Islet precursor cell (in vitro differentiated cells): Measurements from ENCODE around the gene AURKA.
"Not testable (repeated sequence)": the region's sequence is repeated elsewhere in the genome, so short reads cannot be mapped to it uniquely, and the experiment has no call there.

Source experiments
- DNase-seq: peaks from one replicate; pipeline ENCODE4 v3.0.0-alpha.2; 2018

The AURKA gene

DNA sequence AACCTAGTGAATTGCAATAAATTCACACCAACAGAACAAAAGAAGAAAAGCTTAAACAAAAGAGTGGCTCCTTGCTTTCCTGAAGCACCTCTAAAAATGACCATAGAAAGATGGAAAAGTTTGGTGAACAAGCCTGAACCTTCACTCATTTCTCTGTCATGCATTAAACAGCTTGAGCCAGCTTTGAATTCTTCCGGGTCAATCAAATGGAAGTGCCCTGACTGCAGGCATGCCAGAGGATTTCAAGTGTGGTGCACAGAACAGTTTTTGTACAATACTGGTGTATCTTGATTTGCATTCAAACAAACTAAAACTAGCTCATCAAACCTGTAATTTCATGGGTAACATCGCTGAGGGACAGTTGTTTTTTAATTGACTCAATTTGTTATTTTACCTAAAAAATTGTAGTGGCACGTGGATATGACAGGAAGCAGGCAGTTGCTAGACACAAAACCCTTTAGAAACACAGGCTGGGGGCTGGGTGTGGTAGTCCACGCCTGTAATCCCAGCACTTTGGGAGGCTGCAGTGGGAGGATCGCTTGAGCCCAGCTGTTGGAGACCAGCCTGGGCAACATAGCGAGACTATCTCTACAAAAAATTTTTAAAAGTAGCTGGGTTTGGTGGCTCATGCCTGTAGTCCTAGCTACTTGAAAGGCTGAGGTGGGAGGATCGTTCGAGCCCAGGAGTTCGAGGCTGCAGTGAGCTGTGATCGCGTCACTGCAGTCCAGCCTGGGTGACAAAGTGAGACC, 29.1 kb upstream of the AURKA start:
- DNase-seq: no peak

GRCh38 chr20:56420028-56420427, 28.0 kb upstream of the AURKA start:
- no peak for DNase-seq

DNA sequence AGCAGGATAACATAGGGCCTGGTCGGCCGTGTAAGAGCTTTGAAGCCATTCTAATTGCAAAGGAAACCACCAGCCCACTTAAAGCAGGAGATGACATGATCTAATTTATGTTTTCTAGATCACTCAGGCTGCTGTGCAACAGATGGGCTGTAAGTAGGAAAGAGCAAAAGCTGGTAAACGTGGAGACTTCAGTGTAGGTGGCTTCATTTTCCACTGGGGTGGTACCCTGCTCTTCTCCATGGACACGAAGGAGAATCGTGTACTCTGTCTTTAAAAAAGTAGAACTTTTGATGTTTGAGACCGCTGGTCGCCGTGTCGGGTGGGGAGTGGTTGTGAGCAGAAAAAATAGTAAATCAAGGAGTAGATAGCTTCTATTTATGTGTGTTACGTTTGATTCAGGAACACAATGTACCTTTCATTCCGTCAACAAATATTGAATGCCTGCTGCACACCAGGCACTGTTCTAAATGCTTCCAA, 26.4 kb upstream of the AURKA start:
- DNase-seq: no peak

DNA sequence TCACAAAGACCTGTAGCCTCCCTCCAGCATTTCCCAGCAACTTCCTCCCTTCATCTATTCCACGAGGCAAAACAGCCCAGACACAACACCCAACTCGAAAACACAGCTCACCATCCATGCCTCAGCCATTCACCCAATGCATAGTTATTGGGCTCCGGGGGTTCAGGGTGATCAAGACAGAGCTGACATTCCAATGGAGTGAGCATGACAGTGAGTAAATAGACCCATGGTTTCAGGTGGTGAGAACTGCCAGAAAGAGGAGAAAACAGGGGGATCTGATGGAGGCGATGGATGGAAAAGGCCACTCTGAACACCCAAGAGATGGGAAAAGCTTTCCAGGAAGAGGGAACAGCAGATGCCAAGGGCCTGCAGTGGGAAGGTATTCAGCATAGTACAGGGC, 25.9 kb upstream of the AURKA start:
- no peak for DNase-seq

DNA sequence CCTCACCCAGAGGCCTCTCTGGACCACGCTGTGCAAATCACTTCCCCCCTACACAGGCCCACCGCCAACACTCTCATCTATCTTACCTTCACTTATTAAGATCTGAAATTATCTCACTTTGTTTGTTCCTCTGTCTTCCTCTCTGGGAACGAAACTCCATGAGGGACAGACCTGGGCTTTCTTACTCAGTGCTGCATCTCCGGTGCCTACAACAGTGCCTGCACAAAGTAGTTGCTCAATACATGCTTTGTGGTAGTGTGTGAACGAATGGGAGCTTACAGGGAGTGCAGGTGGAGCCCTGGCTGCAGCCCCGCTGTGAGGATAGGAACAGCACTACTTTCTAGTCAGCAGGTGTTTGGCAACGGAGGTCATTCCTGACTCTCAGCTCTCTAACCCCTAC, 25.4 kb upstream of the AURKA start:
- DNase-seq: no peak

DNA sequence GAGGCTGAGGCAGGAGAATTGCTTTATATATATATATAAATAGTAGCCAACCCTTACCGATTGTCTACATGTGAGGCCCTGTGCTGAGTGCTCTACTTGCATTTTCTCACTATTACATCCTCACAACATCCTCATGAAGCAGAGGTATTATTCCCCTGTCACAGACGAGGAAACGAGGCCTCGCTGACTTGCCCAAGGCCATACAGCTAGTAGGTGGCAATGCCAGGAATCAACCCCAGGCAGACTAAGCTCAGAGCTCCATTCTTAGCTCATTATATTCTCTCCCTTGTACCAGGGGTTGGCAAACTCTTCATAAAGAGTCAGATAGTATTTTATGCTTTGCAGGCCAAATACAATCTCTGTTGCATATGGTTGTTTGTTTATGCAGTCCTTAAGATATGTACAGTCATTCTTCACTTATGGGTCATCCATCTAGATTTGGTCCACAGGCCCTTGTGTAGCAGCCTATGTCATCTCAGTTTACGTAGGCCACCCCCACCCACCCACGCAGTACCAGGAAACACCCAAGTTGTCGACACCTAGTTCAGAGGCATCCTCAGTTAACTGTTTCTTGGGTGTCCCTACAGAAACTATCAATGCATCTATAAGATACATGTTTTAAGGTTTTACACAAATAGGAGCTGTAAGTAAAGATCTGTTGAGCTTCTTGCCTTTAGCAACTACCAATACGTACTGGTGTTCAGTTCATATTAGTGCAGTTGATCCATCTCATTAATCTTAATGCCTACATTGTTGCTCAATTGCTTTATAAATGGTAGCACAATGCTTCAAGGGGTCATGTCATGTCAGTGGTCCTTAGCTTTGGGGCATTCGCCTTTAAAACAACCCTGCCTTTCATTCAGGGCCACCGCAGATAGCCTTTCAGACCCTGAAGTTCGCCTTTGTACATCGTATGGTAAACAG, 23.1 kb upstream of the AURKA start:
- DNase-seq: no peak

DNA sequence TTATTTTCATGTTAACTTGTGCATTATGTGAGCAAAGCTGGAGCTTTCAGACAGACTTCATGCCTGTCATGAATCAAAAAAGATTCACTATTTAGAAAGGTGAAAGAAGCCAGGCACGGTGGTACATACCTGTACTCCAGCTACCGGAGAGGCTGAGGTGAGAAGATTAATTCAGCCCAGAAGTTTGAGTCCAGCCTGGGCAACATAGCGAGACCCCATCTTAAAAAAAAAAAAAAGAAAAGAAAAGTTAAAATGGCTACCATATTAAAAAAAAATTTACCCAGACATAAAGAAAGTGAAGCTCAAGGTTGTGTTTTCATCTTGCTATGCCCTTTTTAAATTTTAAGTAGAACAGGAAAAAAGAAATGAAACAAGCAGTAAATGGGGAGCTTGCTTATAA, 20.9 kb upstream of the AURKA start:
- DNase-seq: no peak

DNA sequence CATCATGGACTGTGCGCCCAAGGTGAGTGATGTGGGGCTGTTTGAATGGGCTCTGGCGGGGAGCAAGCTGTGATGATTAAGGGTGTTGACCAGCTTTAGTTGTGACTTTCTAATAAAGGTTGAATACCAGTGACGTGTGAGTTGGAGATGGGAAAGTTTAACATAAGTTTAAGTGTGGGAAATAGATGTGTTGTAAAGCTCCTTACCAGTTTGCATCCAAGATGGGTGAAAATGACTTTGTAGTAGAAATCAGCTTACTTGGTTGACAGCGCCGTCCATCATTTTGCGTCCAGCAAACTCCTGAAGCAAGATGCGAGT, 20.4 kb upstream of the AURKA start:
- DNase-seq: no peak

- DNase-seq: no peak
Measured at GRCh38 chr20:56411759-56412472, 19.9 kb upstream of the AURKA start, which contains the start of gene CASS4. Gene CASS4 (plus strand): TSS chr20:56412260. CDS start chr20:56412459, 199 bp downstream.

GRCh38 chr20:56411287-56411686, 19.3 kb upstream of the AURKA start:
- not testable (repeated sequence) for DNase-seq

- DNase-seq: no peak
Measured at GRCh38 chr20:56409956-56410355, 17.9 kb upstream of the AURKA start.

DNA sequence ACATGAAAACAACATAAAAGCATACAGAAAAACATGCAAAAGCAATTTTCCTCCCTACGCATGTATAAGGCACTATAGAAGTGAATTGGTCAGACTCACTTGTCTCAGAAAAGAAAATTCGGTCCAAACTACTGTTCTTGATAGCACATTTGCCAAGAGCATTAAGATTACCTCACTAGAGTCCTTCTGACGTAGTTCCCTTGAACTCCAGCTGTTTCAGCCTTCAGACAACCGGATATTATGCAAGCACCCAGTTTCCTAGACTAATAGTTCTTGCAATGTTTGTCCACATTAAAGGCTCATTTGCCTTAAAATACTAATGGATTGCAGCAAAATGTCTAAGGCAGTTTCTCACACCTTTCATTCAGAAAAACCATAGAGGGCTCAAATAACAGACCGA, 17.5 kb upstream of the AURKA start:
- DNase-seq: no peak

DNA sequence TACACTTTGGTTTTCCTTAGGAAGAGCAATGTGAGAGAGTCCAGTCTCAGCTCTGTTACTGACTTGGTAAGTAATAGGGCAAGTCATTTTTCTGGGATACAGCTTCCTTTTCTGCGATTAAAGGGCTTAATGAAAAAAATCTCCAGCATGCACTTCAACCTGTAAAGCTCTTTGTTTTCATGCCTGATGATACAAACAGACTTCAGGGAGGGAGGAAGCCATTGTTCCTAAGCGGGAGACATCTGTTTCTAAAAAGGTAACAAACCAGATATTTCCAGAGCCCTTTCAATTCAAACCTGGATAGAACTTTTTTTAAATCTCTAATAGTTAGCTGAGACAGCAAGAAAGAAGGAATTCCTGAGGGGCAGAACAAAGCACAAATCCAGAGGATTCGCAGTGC, 14.9 kb upstream of the AURKA start:
- DNase-seq: no peak

- not testable (repeated sequence) for DNase-seq
Measured at GRCh38 chr20:56405356-56405755, 13.3 kb upstream of the AURKA start.

DNA sequence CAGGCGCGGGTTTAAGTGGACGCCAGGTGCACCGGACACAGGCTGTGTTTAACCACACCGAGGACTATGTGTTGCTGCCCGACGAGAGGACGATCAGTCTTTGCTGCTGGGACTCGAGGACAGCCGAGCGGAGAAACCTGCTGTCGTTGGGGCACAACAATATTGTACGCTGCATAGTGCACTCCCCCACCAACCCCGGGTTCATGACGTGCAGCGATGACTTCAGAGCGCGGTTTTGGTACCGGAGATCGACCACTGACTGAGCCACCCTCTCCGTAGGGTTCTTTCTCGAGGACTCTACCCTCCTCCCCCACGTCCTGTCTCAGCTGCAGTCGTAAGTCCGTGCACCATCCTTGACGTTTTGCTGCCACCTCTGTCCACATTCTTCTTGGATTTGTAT, 11.4 kb upstream of the AURKA start:
- no peak for DNase-seq

- DNase-seq: no peak
Measured at GRCh38 chr20:56400001-56400640, 8.1 kb upstream of the AURKA start.

DNA sequence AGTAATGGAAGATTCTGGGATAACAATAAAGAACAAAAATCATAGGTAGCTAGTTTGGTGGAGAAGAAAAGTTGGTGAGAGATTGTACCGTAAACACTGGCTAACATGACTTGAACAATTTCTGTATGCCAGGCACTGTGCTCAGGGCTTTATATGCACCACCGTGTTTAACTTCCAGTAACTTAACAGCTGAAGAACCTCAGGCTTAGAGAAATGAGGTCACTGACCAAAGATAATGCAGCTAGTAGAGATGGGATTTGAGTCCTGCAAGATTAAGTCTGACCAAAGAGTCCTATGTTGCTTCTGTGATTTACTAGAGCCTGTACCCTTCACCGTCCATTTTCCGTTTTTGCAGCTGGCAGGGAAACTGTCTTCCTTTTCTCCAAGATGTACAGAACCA, 3.2 kb upstream of the AURKA start:
- no peak for DNase-seq

DNA sequence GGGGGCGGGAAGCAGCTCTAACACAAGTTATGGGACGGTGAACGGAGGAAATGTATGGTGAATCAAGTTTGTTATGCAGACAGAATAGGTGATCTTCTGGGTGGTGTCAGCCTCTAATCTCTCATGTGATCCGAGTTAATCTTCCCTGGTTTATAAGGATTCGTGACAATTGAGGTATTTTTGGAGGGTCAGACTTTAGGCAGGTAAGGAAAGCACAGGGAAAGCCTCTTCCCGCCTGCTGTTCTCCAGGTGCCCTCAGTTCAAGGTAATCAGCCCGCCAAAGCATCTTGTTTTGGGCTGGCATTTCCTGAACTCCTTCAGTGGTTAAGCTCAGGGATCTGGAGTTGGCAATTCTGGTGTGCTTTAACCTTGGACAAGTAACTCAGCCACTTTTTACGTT, 1.6 kb upstream of the AURKA start:
- no peak for DNase-seq

DNA sequence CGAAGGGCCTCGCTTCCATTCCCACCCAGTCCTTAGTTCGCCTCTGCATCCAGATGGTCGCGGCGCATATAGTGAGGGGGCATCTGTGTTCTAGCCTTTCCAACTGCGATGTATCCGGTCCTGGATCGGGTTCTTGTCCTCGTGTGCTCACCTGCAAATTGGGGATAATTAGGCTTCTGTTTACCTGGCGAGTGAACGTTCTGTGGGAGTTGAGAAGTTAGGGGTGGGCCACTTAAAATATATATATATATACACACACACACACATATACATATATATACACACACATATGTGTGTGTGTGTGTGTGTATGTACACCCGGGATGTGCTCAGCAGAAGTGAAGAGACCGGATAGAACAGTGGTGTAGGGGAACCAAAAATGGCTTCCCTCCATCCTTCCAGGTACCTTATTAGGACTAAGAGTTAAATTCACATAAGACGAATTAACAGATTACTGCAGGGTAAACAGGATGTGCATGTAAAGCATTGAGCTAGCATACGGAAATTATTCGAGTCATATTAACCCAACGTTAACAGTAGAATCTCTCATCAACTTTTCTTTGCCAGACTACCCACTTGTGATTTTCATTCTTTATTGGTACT, 967 bp upstream of the AURKA start:
- DNase-seq: no peak

GRCh38 chr20:56391596-56392131, 351 bp downstream of the AURKA start:
- no peak for DNase-seq

DNA sequence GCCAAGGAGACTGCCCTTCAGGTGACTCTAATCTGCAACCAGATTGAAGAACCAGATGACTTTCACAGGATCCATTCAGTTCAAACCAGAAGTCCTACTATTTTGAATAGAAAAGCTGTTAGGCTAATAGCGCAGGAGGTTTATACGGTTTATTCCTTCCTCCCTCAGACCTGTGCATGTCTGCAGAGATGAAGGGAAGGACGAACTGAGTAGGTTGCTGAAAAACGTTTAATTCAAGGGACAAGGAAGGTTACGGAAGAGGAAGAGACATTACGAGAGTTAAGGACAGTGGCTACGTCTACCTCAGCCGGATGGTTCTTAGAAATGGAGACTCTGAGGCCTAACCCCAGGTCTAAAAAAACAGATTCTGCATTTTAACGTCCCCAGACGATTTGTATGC, 978 bp downstream of the AURKA start:
- no peak for DNase-seq

DNA sequence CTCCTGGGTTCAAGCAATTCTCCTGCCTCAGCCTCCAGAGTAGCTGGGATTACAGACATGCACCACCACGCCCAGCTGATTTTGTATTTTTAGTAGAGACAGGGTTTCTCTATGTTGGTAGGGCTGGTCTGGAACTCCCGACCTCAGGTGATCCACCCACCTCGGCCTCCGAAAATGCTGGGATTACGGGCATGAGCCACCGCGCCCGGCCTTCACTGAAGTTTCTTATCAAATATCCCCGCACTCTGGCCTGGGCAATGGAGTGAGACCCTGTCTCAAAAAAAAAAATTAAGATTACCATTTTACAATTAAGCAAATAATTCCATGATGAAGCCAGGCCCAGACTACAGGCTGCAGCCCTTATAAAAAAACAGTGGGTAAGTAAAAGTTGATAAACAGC, 1.6 kb downstream of the AURKA start:
- DNase-seq: not testable (repeated sequence)
